ENCODE results near the gene KYAT1. TPM values are rescaled to one million over a fixed set of nuclear protein-coding genes. Genes with fewer than 3 reads are reported as not detected.
"Not testable (repeated sequence)": the region's sequence is repeated elsewhere in the genome, so short reads cannot be mapped to it uniquely, and the experiment has no call there.

The KYAT1 gene
- total and polyA plus RNA-seq, 2 donors from 2014 or later = 5.1 to 17.0 TPM

DNA sequence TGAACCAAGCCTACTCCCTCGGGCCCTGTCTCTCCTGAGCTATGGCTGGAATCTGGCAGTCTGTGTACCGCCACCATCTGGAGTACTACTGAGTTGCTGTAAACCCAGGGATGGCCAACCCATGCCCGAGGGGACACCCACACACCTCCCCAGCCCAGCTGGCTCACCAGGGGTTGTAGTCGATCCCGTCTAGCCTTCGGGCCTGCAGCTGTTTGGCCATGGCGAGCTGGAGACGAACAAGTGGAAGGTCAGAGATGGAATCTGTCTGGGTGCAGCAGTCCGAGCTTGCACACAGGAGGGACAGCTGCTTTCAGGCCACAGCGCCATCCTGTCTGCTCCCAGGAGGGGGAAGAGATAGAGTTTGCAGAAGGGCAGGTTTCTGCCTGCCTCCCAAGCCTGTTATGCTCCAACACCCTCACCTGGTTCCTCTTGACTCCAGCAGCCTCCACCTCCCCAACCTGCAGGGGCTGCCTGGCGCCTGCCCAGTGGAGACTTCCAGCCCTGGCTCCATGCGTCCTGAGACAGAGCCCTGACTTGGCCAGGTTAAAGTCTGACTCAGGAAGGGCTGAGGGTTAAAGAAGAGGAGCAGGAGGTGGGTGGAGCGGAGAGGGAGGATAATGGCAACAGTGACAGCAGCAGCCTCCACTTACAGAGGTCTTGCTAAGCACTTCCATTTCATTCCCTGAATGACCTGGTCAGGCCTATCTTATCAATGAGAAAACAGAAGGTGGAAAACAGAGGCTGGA is 36.4 kb downstream of the KYAT1 start:
- peaks cover 0 to 5% (median 0%) of the 10 kb centered on the region in 3 donors for H3K36me3 ChIP-seq (ENCODE audit: control insufficient read depth in 2 of 3, insufficient read depth in 3 of 3, low read length in 3 of 3)
- peaks cover 0 to 5% (median 0%) of the 10 kb centered on the region in 3 donors for H3K4me1 ChIP-seq (ENCODE audit: control insufficient read depth in 2 of 3, insufficient read depth in 2 of 3, low read depth in 1 of 3, low read length in 3 of 3)
- H3K27ac ChIP-seq (ENCODE audit: low read depth in 2 of 2, low read length in 2 of 2) = peak overlapping the region in 1 of 2 donors; percentile 5
- peaks cover 0 to 4% (median 0%) of the 10 kb centered on the region in 3 donors for H3K9me3 ChIP-seq (ENCODE audit: control insufficient read depth in 2 of 3, insufficient read depth in 1 of 3, low read length in 3 of 3)
- no peak overlapping the region for H3K9ac ChIP-seq (ENCODE audit: low read length in 3 of 3)
- TF ChIP-seq, protein P1, sequence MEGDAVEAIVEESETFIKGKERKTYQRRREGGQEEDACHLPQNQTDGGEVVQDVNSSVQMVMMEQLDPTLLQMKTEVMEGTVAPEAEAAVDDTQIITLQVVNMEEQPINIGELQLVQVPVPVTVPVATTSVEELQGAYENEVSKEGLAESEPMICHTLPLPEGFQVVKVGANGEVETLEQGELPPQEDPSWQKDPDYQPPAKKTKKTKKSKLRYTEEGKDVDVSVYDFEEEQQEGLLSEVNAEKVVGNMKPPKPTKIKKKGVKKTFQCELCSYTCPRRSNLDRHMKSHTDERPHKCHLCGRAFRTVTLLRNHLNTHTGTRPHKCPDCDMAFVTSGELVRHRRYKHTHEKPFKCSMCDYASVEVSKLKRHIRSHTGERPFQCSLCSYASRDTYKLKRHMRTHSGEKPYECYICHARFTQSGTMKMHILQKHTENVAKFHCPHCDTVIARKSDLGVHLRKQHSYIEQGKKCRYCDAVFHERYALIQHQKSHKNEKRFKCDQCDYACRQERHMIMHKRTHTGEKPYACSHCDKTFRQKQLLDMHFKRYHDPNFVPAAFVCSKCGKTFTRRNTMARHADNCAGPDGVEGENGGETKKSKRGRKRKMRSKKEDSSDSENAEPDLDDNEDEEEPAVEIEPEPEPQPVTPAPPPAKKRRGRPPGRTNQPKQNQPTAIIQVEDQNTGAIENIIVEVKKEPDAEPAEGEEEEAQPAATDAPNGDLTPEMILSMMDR (IDR thresholded peaks at IDR 0.05; ENCODE audit: borderline replicate concordance, extremely low read depth, insufficient read depth) = peak; percentile 3
- peak overlapping the region in 1 of 3 donors; percentile 43 for H3K4me3 ChIP-seq (ENCODE audit: low read length in 3 of 3)
- H3K27me3 ChIP-seq (ENCODE audit: control insufficient read depth, insufficient read depth, low read length) = no peaks in the 10 kb centered on the region
- DNase-seq (peak; percentile 21 to 64 (median 41)), FAIRE-seq (no peak)
- intact Hi-C loops (cut with DNase I) = no loop called here

DNA sequence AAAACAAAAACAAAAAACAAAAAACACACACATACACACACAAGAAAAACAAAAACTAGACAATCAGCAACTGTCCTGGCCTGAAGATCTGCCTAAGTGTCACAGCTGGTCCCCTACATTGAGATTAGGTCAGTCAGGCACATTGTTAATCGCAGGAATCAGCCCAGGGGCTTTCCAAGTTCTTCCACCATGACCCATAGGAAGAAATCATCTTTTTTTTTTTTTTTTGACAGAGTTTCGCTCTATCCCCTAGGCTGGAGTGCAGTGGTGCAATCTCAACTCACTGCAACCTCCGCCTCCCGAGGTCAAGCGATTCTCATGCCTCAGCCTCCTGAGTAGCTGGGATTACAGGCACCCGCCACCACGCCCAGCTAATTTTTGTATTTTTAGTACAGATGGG is 38.6 kb downstream of the KYAT1 start:
- H3K27me3 ChIP-seq (ENCODE audit: control insufficient read depth, insufficient read depth, low read length); H3K27ac ChIP-seq (ENCODE audit: low read depth in 2 of 2, low read length in 2 of 2); intact Hi-C loops (cut with DNase I); H3K4me3 ChIP-seq (ENCODE audit: low read length in 3 of 3); H3K9me3 ChIP-seq (ENCODE audit: control insufficient read depth in 2 of 3, insufficient read depth in 1 of 3, low read length in 3 of 3); H3K4me1 ChIP-seq (ENCODE audit: control insufficient read depth in 2 of 3, insufficient read depth in 2 of 3, low read depth in 1 of 3, low read length in 3 of 3); DNase-seq; H3K36me3 ChIP-seq (ENCODE audit: control insufficient read depth in 2 of 3, insufficient read depth in 3 of 3, low read length in 3 of 3); FAIRE-seq; H3K9ac ChIP-seq (ENCODE audit: low read length in 3 of 3): not testable (repeated sequence)

DNA sequence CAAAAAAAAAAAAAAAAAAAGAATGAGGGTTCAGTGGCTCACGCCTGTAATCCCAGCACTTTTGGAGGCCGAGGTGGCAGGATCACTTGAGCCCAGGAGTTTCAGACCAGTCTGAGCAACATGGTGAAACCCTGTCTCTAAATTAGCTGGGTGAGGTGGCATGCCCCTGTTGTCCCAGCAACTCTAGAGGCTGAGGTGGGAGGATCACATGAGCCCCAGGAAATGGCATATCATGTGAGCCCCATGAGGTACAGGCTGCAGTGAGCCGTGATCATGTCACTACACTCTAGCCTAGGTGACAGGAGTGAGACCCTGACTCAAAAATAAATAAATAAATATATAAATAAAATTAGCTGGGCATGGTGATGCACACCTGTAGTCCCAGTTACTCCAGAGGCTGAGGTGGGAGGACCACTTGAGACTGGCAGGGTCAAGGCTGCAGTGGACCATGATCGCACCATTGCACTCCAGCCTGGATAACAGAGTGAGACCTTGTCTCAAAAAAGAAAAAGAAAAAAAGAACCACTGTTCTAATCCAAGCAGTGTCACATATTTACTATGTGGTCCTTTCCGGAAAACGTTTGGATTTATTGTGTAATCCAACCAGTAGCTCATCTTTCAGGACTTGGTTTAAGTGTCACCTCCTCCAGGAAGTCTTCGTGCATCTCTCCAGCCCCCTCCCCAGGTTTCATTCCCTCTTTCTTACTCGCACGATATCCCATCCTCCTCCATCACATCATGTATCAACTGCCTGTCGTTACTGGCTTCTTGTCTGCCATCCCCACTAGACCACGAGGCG is 39.9 kb downstream of the KYAT1 start:
- Histone ChIP-seq H3K36me3 (ENCODE audit: control insufficient read depth in 2 of 3, insufficient read depth in 3 of 3, low read length in 3 of 3) (peaks cover 0 to 5% (median 0%) of the 10 kb centered on the region in 3 donors), H3K9me3 (ENCODE audit: control insufficient read depth in 2 of 3, insufficient read depth in 1 of 3, low read length in 3 of 3) (no peaks in the 10 kb centered on the region), H3K27me3 (ENCODE audit: control insufficient read depth, insufficient read depth, low read length) (no peaks in the 10 kb centered on the region), H3K4me3 (ENCODE audit: low read length in 3 of 3) (no peak overlapping the region), H3K4me1 (ENCODE audit: control insufficient read depth in 2 of 3, insufficient read depth in 2 of 3, low read depth in 1 of 3, low read length in 3 of 3) (peaks cover 0 to 5% (median 0%) of the 10 kb centered on the region in 3 donors), H3K9ac (ENCODE audit: low read length in 3 of 3) (no peak overlapping the region), H3K27ac (ENCODE audit: low read depth in 2 of 2, low read length in 2 of 2) (no peak overlapping the region)
- intact Hi-C loops (cut with DNase I) = no loop called here
- peak in 2 of 5 donors; percentile 10 to 31 for DNase-seq
- TF ChIP-seq, protein P1 (IDR thresholded peaks at IDR 0.05; ENCODE audit: borderline replicate concordance, extremely low read depth, insufficient read depth) = no peak
- no peak for FAIRE-seq

DNA sequence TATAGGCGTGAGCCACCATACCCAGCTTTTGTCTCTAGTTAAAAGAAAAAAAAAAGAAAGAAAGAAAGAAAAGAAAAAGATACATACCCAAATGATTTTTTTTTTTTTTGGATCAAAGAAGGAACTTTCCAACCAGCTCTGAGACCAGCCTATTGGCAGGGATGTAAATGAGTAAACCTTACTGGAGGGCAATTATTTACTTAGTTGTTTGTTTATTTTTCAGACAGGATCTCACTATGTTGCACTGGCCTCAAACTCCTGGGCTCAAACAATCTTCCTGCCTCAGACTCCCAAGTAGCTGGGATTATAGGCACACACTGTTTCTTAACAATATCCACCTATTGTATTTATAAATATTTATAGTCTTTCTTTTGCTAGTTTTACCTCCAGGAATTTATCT is 41.2 kb downstream of the KYAT1 start:
- TF ChIP-seq, protein P1 (IDR thresholded peaks at IDR 0.05; ENCODE audit: borderline replicate concordance, extremely low read depth, insufficient read depth) = no peak
- intact Hi-C loops (cut with DNase I) = no loop called here
- no peak overlapping the region for H3K9ac ChIP-seq (ENCODE audit: low read length in 3 of 3)
- H3K9me3 ChIP-seq (ENCODE audit: control insufficient read depth in 2 of 3, insufficient read depth in 1 of 3, low read length in 3 of 3) = no peaks in the 10 kb centered on the region
- H3K27me3 ChIP-seq (ENCODE audit: control insufficient read depth, insufficient read depth, low read length) = no peaks in the 10 kb centered on the region
- H3K36me3 ChIP-seq (ENCODE audit: control insufficient read depth in 2 of 3, insufficient read depth in 3 of 3, low read length in 3 of 3) = peaks cover 0 to 5% (median 0%) of the 10 kb centered on the region in 3 donors
- H3K4me1 ChIP-seq (ENCODE audit: control insufficient read depth in 2 of 3, insufficient read depth in 2 of 3, low read depth in 1 of 3, low read length in 3 of 3) = peaks cover 0 to 5% (median 0%) of the 10 kb centered on the region in 3 donors
- FAIRE-seq = no peak
- no peak overlapping the region for H3K4me3 ChIP-seq (ENCODE audit: low read length in 3 of 3)
- no peak overlapping the region for H3K27ac ChIP-seq (ENCODE audit: low read depth in 2 of 2, low read length in 2 of 2)
- no peak for DNase-seq
